ENCODE results near the gene CDH13.

DNA sequence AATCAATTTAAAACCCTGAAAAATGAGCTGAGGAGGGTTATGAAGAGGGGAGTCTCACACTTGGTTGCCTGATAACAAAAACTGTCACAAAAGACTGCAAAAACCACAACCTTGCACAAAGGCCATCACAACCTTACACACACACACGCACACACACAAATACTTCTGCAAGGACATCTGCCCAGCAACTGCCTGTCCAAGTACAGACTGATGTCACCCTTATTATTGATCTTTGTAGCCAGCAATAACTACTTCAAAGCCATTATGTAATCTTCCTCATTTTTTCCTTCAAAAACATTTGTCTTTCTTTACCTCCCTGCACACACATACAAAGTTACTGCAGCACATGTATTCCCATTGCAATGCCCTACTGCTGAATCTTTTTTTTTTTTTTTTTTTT, 927.8 kb downstream of the CDH13 start:
- TF ChIP-seq, protein P1, sequence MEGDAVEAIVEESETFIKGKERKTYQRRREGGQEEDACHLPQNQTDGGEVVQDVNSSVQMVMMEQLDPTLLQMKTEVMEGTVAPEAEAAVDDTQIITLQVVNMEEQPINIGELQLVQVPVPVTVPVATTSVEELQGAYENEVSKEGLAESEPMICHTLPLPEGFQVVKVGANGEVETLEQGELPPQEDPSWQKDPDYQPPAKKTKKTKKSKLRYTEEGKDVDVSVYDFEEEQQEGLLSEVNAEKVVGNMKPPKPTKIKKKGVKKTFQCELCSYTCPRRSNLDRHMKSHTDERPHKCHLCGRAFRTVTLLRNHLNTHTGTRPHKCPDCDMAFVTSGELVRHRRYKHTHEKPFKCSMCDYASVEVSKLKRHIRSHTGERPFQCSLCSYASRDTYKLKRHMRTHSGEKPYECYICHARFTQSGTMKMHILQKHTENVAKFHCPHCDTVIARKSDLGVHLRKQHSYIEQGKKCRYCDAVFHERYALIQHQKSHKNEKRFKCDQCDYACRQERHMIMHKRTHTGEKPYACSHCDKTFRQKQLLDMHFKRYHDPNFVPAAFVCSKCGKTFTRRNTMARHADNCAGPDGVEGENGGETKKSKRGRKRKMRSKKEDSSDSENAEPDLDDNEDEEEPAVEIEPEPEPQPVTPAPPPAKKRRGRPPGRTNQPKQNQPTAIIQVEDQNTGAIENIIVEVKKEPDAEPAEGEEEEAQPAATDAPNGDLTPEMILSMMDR (IDR thresholded peaks at IDR 0.05), result no peak
- TF ChIP-seq POLR2A (IDR thresholded peaks at IDR 0.05), result no peak

All from thyroid gland (tissue), 4 donors.